Mesendoderm (in vitro differentiated cells): ENCODE data around the gene ERP27.
A peak's percentile ranks its signal among the peaks of the same experiment; 100 is the strongest.

Source experiments
- DNase-seq: peaks from one replicate; pipeline ENCODE4 v3.0.0; 2013
- H2AK5ac ChIP-seq: 2 replicates; pipeline ENCODE4 v1.6.1; 2013; ENCODE audit warnings: low read length, inconsistent platforms
- H2BK120ac ChIP-seq: 2 replicates; pipeline ENCODE4 v1.6.1; 2013; ENCODE audit warnings: low read depth, mild to moderate bottlenecking, low read length, moderate library complexity, mixed read lengths
- H2BK15ac ChIP-seq: replicated peaks from 2 replicates; pipeline ENCODE4 v1.6.1; 2013; ENCODE audit warnings: low read depth, mild to moderate bottlenecking, moderate library complexity
- H2BK5ac ChIP-seq: 2 replicates; pipeline ENCODE4 v1.6.1; 2013; ENCODE audit warnings: low read length, inconsistent platforms
- H3K18ac ChIP-seq: 2 replicates; pipeline ENCODE4 v1.6.1; 2013; ENCODE audit warnings: mild to moderate bottlenecking, low read length, mixed read lengths
- H3K23ac ChIP-seq: one replicate; pipeline ENCODE4 v1.6.1; 2013; ENCODE audit warnings: low read length
- H3K27ac ChIP-seq: 2 replicates; pipeline ENCODE4 v1.5.1; 2013; ENCODE audit warnings: low read depth, mild to moderate bottlenecking, inconsistent platforms, low read length, moderate library complexity
- H3K27me3 ChIP-seq: 2 replicates; pipeline ENCODE4 v1.6.1; 2013; ENCODE audit warnings: low read length, control low read depth, mild to moderate bottlenecking, inconsistent platforms; ENCODE audit not compliant: insufficient read depth, poor library complexity
- H3K36me3 ChIP-seq: 2 replicates; pipeline ENCODE4 v1.6.1; 2013; ENCODE audit warnings: low read length, inconsistent platforms; ENCODE audit not compliant: control insufficient read depth, insufficient read depth
- H3K4ac ChIP-seq: one replicate; pipeline ENCODE4 v1.6.1; 2013; ENCODE audit warnings: low read depth, mild to moderate bottlenecking, low read length, moderate library complexity
- H3K4me1 ChIP-seq: 2 replicates; pipeline ENCODE4 v1.6.1; 2013; ENCODE audit warnings: low read depth, low read length, inconsistent platforms; ENCODE audit not compliant: control insufficient read depth
- H3K4me2 ChIP-seq: 2 replicates; pipeline ENCODE4 v1.6.1; 2013; ENCODE audit warnings: low read length
- H3K4me3 ChIP-seq: 2 replicates; pipeline ENCODE4 v1.5.1; 2013; ENCODE audit warnings: mild to moderate bottlenecking, low read length
- H3K56ac ChIP-seq: one replicate; pipeline ENCODE4 v1.6.1; 2013; ENCODE audit warnings: low read length
- H3K79me1 ChIP-seq: 2 replicates; pipeline ENCODE4 v1.6.1; 2013; ENCODE audit warnings: low read length, inconsistent platforms
- H3K79me2 ChIP-seq: 2 replicates; pipeline ENCODE4 v1.6.1; 2013; ENCODE audit warnings: mild to moderate bottlenecking, low read length; ENCODE audit not compliant: control insufficient read depth, insufficient read depth
- H3K9ac ChIP-seq: 2 replicates; pipeline ENCODE4 v1.6.1; 2013; ENCODE audit warnings: low read length, inconsistent platforms
- H4K5ac ChIP-seq: one replicate; pipeline ENCODE4 v1.6.1; 2013; ENCODE audit warnings: low read length
- H4K8ac ChIP-seq: one replicate; pipeline ENCODE4 v1.6.1; 2013; ENCODE audit warnings: low read depth, mild to moderate bottlenecking, control low read depth, low read length, moderate library complexity
- WGBS: extraction: QIAGEN DNeasy Blood & Tissue Kit; methylation state at CpG from one replicate; pipeline ENCODE4 v1.1.7; 2013; ENCODE audit warnings: low lambda C conversion rate, missing lambda C conversion rate; ENCODE audit not compliant: insufficient coverage; ENCODE audit errors: extremely low coverage; 5-methylcytosine and 5-hydroxymethylcytosine counted together

ERP27 gene

DNA sequence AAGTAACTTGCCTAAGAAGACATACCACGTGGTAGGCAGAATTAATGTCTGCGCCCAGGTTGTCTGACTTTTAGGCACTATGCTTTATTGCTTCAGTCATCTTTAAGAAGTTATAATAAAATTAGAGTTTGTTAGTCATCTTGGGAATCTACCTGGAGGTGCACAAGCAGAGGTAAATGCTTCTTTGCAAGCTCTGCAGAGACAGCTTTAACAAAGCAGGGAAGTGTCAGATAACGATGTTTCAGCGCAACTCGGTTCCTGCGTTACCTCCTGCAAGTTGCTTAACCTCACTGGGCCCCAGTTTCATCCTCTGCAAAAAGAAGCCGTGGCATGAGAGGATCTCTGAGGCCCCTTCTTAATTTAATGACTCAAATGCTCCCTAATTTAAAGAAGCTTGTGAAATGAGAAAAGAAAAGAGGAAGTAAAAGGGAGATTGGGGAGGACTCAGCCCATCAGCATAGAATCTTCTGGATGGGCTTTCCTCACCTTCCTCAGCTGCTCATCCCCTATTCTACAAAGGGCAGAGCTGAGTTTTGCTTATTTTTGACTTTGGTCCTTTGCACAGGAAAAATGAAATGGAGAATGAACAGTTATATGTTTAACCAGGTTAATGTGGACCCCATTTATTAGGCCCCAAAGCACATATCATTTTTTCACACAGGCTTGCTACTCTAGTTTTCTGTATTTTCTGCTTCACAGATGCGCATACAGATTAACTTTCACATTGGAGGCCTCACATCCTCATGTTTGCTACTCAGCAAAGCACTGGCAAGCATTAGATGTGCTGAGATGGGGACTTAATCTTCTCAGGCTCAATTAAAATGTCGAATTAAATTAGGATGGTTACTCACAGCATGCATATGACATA lies 17.9 kb upstream of the ERP27 start:
- no CpG with 5 or more reads among the region's 9 CpGs for WGBS
- Histone ChIP-seq H3K9ac (no peak overlapping the region), H4K8ac (no peak overlapping the region), H3K4me1 (no peaks in the 10 kb centered on the region), H2BK120ac (no peak overlapping the region), H3K27ac (no peak overlapping the region), H3K23ac (no peak overlapping the region), H3K4me2 (no peak overlapping the region), H3K18ac (no peak overlapping the region), H3K36me3 (no peaks in the 10 kb centered on the region), H3K27me3 (no peaks in the 10 kb centered on the region), H3K4ac (no peak overlapping the region), H3K56ac (no peak overlapping the region), H2AK5ac (no peak overlapping the region), H3K79me2 (no peaks in the 10 kb centered on the region), H2BK5ac (no peak overlapping the region), H4K5ac (no peak overlapping the region), H3K4me3 (no peak overlapping the region), H3K79me1 (no peaks in the 10 kb centered on the region), H2BK15ac (no peak overlapping the region)
- no peak for DNase-seq

DNA sequence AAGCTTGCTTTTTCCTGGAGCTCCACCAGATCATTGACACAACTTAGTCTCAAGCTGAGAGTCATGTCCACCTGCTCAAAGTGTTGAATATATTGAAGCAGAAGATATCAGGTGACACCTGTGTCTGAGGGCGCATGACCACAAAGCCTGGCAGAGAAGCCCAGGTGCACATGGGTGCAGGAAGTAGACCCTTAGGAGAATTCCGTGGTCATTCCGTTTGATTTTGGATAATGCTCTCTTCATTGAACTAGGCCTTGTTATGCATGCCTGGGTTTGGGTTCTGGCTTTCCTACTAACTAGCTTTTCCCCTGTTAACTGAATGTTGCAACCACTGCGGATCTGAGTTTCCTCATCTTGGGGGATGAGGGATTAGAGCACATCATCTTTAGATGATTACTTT lies 15.9 kb upstream of the ERP27 start:
- Histone ChIP-seq H3K4me1 (no peaks in the 10 kb centered on the region), H3K4me3 (no peak overlapping the region), H3K79me1 (no peaks in the 10 kb centered on the region), H3K36me3 (no peaks in the 10 kb centered on the region), H3K4ac (no peak overlapping the region), H4K8ac (no peak overlapping the region), H3K56ac (no peak overlapping the region), H3K4me2 (no peak overlapping the region), H3K27me3 (no peaks in the 10 kb centered on the region), H4K5ac (no peak overlapping the region), H3K23ac (no peak overlapping the region), H3K9ac (no peak overlapping the region), H2BK15ac (no peak overlapping the region), H2BK120ac (no peak overlapping the region), H2BK5ac (no peak overlapping the region), H2AK5ac (no peak overlapping the region), H3K79me2 (no peaks in the 10 kb centered on the region), H3K18ac (no peak overlapping the region), H3K27ac (no peak overlapping the region)
- no CpG with 5 or more reads among the region's 4 CpGs for WGBS
- DNase-seq = no peak

DNA sequence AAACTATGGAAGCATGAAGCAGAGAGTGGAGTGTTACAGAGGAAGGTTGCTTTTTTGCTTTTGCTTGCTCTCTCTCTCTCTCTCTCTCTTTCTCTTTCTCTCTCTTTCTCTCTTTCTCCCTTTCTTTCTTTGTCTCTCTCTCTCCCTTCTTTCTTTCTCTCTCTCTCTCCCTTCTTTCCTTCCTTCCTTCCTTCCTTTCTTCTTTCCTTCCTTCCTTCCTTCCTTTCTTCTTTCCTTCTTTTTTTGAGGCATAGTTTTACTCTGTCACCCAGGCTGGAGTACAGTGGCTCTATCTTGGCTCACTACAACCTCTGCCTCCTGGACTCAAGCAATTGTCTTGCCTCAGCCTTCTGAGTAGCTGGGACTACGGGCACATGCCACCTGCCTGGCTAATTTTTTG lies 15.4 kb upstream of the ERP27 start:
- no peak overlapping the region for H3K56ac ChIP-seq
- H3K18ac ChIP-seq = no peak overlapping the region
- H2AK5ac ChIP-seq = no peak overlapping the region
- H3K79me1 ChIP-seq = no peaks in the 10 kb centered on the region
- no CpG with 5 or more reads among the region's 1 CpG for WGBS
- no peak overlapping the region for H3K4ac ChIP-seq
- H3K23ac ChIP-seq = no peak overlapping the region
- H4K5ac ChIP-seq = no peak overlapping the region
- no peak overlapping the region for H3K4me3 ChIP-seq
- H3K4me2 ChIP-seq = no peak overlapping the region
- H2BK5ac ChIP-seq = no peak overlapping the region
- no peak overlapping the region for H3K27ac ChIP-seq
- no peak overlapping the region for H2BK15ac ChIP-seq
- no peak for DNase-seq
- H4K8ac ChIP-seq = no peak overlapping the region
- H2BK120ac ChIP-seq = no peak overlapping the region
- H3K9ac ChIP-seq = no peak overlapping the region
- no peaks in the 10 kb centered on the region for H3K4me1 ChIP-seq
- no peaks in the 10 kb centered on the region for H3K79me2 ChIP-seq
- H3K27me3 ChIP-seq = no peaks in the 10 kb centered on the region
- no peaks in the 10 kb centered on the region for H3K36me3 ChIP-seq

DNA sequence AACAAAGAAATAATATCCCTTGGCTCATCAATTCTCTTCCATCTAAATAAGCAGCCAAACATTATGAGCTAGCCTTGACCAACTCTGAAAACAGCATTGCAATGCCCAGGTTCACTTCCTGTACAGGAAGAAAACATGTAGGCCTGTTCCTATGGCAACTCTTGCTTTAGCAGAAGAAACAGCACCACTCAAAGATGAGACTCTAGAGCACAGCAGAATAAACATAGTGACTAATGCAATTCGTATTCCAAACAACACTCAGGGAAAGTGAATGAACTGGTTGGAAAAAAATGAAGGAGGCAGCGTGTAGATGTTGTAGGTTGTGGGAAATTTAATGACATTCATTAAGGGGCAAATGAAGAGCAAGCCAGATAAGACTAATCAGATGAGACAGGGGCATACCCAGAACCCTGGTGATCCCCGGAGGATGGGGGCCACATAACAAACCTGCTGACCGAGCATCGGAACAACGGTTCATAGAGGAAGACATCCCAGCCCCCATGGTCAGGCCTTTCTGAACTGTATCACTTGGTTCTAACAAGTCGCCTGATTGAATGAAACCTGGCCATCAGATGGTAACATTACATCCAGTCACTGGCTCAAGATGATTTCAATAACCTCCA lies 14.1 kb upstream of the ERP27 start:
- H3K36me3 ChIP-seq = no peaks in the 10 kb centered on the region
- no peaks in the 10 kb centered on the region for H3K79me2 ChIP-seq
- H4K8ac ChIP-seq = no peak overlapping the region
- H4K5ac ChIP-seq = no peak overlapping the region
- no CpG with 5 or more reads among the region's 7 CpGs for WGBS
- H3K79me1 ChIP-seq = no peaks in the 10 kb centered on the region
- peak; percentile 27 for DNase-seq
- H3K18ac ChIP-seq = no peak overlapping the region
- H2BK15ac ChIP-seq = no peak overlapping the region
- no peaks in the 10 kb centered on the region for H3K27me3 ChIP-seq
- no peak overlapping the region for H3K23ac ChIP-seq
- H3K56ac ChIP-seq = no peak overlapping the region
- H2BK5ac ChIP-seq = no peak overlapping the region
- no peak overlapping the region for H2BK120ac ChIP-seq
- H3K4me2 ChIP-seq = no peak overlapping the region
- no peak overlapping the region for H3K27ac ChIP-seq
- no peak overlapping the region for H2AK5ac ChIP-seq
- H3K4ac ChIP-seq = no peak overlapping the region
- no peak overlapping the region for H3K9ac ChIP-seq
- no peak overlapping the region for H3K4me3 ChIP-seq
- no peaks in the 10 kb centered on the region for H3K4me1 ChIP-seq

- H3K18ac ChIP-seq = no peak overlapping the region
- H3K4me1 ChIP-seq = no peaks in the 10 kb centered on the region
- no peak overlapping the region for H2BK5ac ChIP-seq
- H3K23ac ChIP-seq = no peak overlapping the region
- H3K36me3 ChIP-seq = no peaks in the 10 kb centered on the region
- no peak overlapping the region for H4K8ac ChIP-seq
- no peak for DNase-seq
- no peak overlapping the region for H3K4me2 ChIP-seq
- no peak overlapping the region for H4K5ac ChIP-seq
- no peaks in the 10 kb centered on the region for H3K79me1 ChIP-seq
- no peaks in the 10 kb centered on the region for H3K27me3 ChIP-seq
- no peak overlapping the region for H2AK5ac ChIP-seq
- no CpG with 5 or more reads among the region's 1 CpG for WGBS
- no peak overlapping the region for H3K4me3 ChIP-seq
- no peak overlapping the region for H2BK120ac ChIP-seq
- no peak overlapping the region for H3K27ac ChIP-seq
- H3K9ac ChIP-seq = no peak overlapping the region
- H3K56ac ChIP-seq = no peak overlapping the region
- no peak overlapping the region for H2BK15ac ChIP-seq
- no peaks in the 10 kb centered on the region for H3K79me2 ChIP-seq
- H3K4ac ChIP-seq = no peak overlapping the region
Measured at GRCh38 chr12:14951851-14952250, 13.5 kb upstream of the ERP27 start.
